Gastroesophageal sphincter (tissue), 3 donors: ENCODE data around the gene KLHL29.

Experiments used
- POLR2A ChIP-seq, 2 donors: fragments of 450-650 bp; IDR thresholded peaks; one replicate each; pipeline ENCODE4 v1.6.1; 2017; ENCODE audit warnings: antibody characterized with exemption in 2 of 2, mild to moderate bottlenecking in 2 of 2, moderate library complexity in 1 of 2
- POLR2AphosphoS5 ChIP-seq: sonication (generic); formaldehyde crosslinking; IDR thresholded peaks from one replicate; pipeline ENCODE4 v1.6.1; 2017; ENCODE audit warnings: antibody characterized with exemption
- TF ChIP-seq, protein P1 (sequence below), 4 experiments: fragments of 200-600 bp in 2 of 4; fragments of 450-650 bp in 2 of 4; sonication (generic) in 1 of 4; IDR thresholded peaks; one replicate each; pipeline ENCODE4 v1.5.1; 2017 to 2019; ENCODE audit warnings: antibody characterized with exemption in 4 of 4, mild to moderate bottlenecking in 2 of 4, moderate library complexity in 2 of 4

DNA sequence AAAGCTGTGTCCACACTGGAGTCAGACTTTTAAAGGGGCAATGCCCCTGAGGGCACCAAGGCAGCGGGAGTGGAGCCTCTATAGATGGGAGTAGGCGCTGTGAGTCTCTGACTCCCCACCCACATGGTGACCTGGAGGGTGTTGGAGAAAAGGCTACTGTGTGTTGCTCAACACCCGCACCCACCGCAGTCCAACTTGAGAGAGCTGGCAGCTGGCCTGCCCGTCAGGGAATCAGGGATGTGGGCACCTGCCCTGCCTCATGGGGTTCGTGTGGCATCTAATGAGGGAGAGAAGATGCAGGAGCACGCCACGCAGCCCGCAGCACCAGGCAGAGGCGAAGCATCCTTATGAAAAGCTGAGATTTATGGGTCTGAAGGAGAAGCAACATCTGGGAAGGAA lies 84.2 kb downstream of the KLHL29 start:
- TF ChIP-seq, protein P1, sequence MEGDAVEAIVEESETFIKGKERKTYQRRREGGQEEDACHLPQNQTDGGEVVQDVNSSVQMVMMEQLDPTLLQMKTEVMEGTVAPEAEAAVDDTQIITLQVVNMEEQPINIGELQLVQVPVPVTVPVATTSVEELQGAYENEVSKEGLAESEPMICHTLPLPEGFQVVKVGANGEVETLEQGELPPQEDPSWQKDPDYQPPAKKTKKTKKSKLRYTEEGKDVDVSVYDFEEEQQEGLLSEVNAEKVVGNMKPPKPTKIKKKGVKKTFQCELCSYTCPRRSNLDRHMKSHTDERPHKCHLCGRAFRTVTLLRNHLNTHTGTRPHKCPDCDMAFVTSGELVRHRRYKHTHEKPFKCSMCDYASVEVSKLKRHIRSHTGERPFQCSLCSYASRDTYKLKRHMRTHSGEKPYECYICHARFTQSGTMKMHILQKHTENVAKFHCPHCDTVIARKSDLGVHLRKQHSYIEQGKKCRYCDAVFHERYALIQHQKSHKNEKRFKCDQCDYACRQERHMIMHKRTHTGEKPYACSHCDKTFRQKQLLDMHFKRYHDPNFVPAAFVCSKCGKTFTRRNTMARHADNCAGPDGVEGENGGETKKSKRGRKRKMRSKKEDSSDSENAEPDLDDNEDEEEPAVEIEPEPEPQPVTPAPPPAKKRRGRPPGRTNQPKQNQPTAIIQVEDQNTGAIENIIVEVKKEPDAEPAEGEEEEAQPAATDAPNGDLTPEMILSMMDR (IDR thresholded peaks at IDR 0.05), result no peak
- TF ChIP-seq POLR2A (IDR thresholded peaks at IDR 0.05) (no peak), POLR2AphosphoS5 (no peak)
